ENCODE measurements around the gene TARBP1. TPM values are rescaled to one million over a fixed set of nuclear protein-coding genes. Genes with fewer than 3 reads are reported as not detected.

The TARBP1 gene
- total and polyA plus RNA-seq, 2 of the 8 experiments (the other 6 are each of a cell fraction or from before 2014, with no cell fraction given) = 21.9 to 32.3 TPM

DNA sequence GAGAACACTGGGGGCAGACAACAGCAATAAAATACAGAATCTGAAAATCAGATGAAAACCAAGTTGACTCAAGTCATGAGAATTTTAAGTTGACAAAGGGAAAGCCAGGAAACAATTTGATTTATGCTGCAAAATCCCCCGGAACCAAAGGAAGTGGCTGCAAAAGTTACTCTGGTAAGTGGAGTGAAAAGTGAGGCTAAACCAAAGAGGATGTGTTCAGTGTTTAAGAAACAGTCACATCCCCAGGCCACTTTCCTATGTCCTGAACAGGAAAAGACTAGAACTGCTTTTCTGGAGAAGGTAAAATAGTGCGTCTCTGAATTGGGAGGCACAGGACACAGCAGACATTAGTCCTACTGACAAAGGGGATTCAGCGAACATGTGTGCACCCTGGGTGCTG is 5.9 kb downstream of the TARBP1 start:
- Histone ChIP-seq H4K91ac (replicated peaks; ENCODE audit: insufficient read length, low read length) (no peak overlapping the region), H3K4me2 (ENCODE audit: insufficient read depth in 1 of 2, low read depth in 2 of 2, low read length in 2 of 2) (no peak overlapping the region), H3K4ac (replicated peaks; ENCODE audit: insufficient read length, low read depth, low read length) (no peak overlapping the region), H3K4me1 (replicated peaks in 1 of 4; ENCODE audit: control insufficient read depth in 3 of 4, insufficient read depth in 4 of 4, low read length in 3 of 4) (peaks cover 3 to 17% (median 9%) of the 10 kb centered on the region in 4 experiments), H2BK15ac (ENCODE audit: low read length) (no peak overlapping the region), H2BK120ac (replicated peaks; ENCODE audit: low read depth, low read length) (no peak overlapping the region), H3K18ac (ENCODE audit: extremely low read depth, low read length) (no peak overlapping the region), H4K20me1 (replicated peaks in 1 of 2; ENCODE audit: control insufficient read depth in 1 of 2, insufficient read depth in 2 of 2, low read length in 2 of 2) (no peaks in the 10 kb centered on the region), H3K27me3 (replicated peaks in 1 of 4; ENCODE audit: control insufficient read depth in 3 of 4, extremely low read depth in 1 of 4, insufficient read depth in 3 of 4, low read length in 3 of 4) (no peaks in the 10 kb centered on the region), H3K79me2 (ENCODE audit: control insufficient read depth in 1 of 2, insufficient read depth in 2 of 2, low read length in 2 of 2) (peaks cover 0 to 41% of the 10 kb centered on the region in 2 experiments; a peak in 2 of 4 replicates), H3K27ac (ENCODE audit: low read depth, low read length) (no peak overlapping the region), H2BK12ac (ENCODE audit: low read depth, low read length) (no peak overlapping the region), H2AK5ac (ENCODE audit: low read depth, low read length) (no peak overlapping the region), H3K9me3 (ENCODE audit: insufficient read depth in 2 of 2, low read depth in 1 of 2, low read length in 1 of 2) (no peaks in the 10 kb centered on the region), H3K9ac (replicated peaks in 1 of 4; ENCODE audit: extremely low read depth in 1 of 4, low read depth in 3 of 4, low read length in 3 of 4) (no peak overlapping the region), H2AFZ (ENCODE audit: low read length) (no peak overlapping the region), H2BK20ac (ENCODE audit: low read length) (no peak overlapping the region), H3K23ac (ENCODE audit: insufficient read length) (no peak overlapping the region), H2BK5ac (ENCODE audit: low read depth, low read length) (no peak overlapping the region), H3K56ac (replicated peaks; ENCODE audit: insufficient read length, low read depth, low read length) (no peak overlapping the region), H3K4me3 (ENCODE audit: extremely low read depth in 1 of 4, insufficient read depth in 2 of 4, low read depth in 3 of 4, low read length in 4 of 4) (no peak overlapping the region), H3K14ac (ENCODE audit: insufficient read length) (no peak overlapping the region), H4K8ac (ENCODE audit: extremely low read depth, insufficient read depth, low read length) (no peak overlapping the region), H3K23me2 (ENCODE audit: low read depth, low read length) (peaks cover 2% of the 10 kb centered on the region), H3K79me1 (ENCODE audit: low read depth, low read length) (peaks cover 2% of the 10 kb centered on the region; the same call in 1 of the 2 replicates), H3K36me3 (ENCODE audit: control insufficient read depth in 2 of 4, insufficient read depth in 4 of 4, low read length in 3 of 4) (no peaks in the 10 kb centered on the region; a peak in 1 of 8 replicates), H4K5ac (ENCODE audit: insufficient read length, low read depth, low read length) (no peak overlapping the region)
- CTCF ChIA-PET (ENCODE audit: partially characterized antibody) = no interaction called here
- DNase-seq (ENCODE audit: low read depth in 1 of 2, low spot score in 2 of 2) (no peak), FAIRE-seq (no peak)
- POLR2A ChIA-PET (ENCODE audit: partially characterized antibody) = no interaction called here
- 91% methylated on average over 3 of the region's 3 CpGs; no CpG with 5 or more reads in 1 of the 2 experiments for WGBS, 2 experiments (ENCODE audit: extremely low coverage in 1 of 2, insufficient coverage in 1 of 2, insufficient read length in 1 of 2, insufficient replicate concordance in 2 of 2, low coverage in 1 of 2, low lambda C conversion rate in 2 of 2, missing lambda C conversion rate in 1 of 2)
- TF ChIP-seq CREB1 (IDR thresholded peaks at IDR 0.05) (no peak), TAF7 (optimal IDR thresholded peaks at IDR 0.05; ENCODE audit: borderline replicate concordance, low read depth, low read length) (no peak), ASH2L (IDR thresholded peaks at IDR 0.05; ENCODE audit: low read length) (no peak), JUND (IDR thresholded peaks at IDR 0.05; ENCODE audit: low read length) (no peak)
